ENCODE data around the gene SHISA6. TPM values are rescaled to one million over a fixed set of nuclear protein-coding genes. Genes with fewer than 3 reads are reported as not detected.

Gene SHISA6
- polyA plus RNA-seq, 1 donor, result 8.9 TPM

DNA sequence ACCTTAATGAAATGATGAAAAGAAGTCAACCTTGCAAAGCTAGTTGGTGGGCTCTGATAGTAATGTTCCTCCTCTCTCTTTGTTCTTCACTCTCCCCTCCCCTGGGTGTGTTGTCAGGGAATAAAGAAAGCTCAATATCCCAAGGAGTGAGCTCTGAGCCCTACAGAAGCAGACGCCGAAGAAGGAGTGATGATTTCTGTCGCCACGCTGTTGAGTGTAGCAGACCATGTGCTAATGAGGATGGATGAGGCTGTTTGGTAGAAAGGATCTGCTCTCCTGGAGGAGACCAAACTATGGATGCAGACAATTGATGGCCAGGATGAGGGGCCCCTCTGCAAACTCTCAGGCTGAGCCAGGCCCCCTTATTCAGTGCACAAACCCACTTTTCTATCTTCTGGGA is 217.3 kb downstream of the SHISA6 start:
- DNase-seq (ENCODE audit: low read depth), result no peak

- peak; percentile 22 for DNase-seq (ENCODE audit: low read depth)
Observed at GRCh38 chr17:11459861-11460331, 218.9 kb downstream of the SHISA6 start.

DNA sequence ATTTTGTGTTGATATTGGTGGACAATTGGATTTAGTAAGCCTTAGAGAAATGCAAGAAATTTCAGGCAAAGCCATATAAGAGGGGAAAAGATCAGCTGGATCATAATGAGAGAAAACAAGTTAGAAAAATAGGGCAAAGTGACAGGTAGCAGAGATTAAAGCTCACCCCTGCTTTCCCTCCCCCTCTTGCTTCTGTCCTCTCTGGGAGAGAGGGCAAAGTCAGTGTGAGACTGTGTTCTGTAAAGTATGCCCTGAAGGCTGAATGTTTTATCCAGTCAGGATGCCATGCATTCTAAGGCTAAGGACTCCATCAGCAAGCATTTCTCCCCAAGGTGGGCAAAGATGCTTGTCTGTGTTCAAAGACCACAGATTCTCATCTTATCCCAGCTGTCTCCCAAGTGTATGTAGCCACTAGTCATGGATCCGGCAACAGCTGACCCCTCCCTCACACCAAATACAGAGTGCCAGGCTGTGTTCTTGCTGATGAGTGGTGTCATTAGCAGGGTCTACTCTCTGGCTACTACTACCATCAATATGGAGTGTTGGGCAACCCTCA is 221.1 kb downstream of the SHISA6 start:
- no peak for DNase-seq (ENCODE audit: low read depth)

DNA sequence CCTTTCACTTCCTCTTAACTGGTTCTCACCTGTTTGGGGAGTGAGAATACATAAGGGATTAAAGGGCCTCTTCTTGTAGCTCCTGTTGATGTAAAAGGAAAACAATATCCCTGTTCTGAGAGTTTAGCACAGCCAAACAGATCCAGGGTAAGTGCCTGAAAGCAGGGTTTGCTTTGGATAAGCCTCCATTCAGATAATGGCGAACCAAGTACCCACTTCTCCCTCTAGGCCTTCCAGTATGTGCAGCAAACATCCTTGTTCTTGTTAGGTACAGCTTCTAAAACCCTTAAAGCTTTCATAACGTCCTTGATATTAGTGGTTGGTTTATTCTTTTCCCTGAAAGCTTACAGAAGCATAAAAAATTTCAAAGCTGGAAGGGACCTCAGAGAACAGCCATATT is 226.6 kb downstream of the SHISA6 start:
- DNase-seq (ENCODE audit: low read depth), result no peak

DNA sequence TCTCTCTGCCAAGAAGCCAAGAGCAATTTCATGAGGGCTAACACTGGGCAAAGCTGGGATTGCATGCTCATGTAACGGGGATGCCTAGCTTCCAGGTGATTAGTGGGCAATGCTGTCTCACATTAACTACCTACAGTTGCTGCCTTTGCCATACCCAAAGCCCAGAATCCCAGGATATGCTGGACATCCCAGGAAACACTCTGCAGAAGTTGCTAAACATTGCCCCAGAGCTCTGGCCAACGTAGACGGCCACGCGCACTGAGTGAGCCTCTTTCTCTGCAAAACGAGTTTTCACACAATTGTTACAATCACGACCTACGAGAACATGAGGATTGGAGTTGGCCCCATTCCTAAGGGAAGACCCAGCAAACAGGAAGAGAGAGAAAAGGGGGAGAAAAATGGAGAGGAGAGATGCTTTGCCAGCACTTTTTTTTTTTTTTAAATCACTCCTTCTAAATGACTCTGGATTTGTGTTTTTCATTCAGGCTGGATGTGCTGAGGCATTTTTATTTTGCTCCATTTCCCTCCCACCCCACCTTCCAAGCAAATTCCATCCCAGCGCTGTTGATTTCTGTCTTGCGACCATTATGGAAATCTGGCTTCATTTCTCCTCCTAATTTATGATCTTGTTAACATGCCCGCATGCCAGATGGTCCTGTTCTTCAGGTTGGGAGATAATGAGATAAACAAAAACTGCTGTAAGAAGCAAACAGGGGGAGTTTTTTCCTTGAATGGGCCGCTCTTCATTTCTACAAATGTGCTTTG is 244.5 kb downstream of the SHISA6 start:
- no peak for DNase-seq (ENCODE audit: low read depth)

- no peak for DNase-seq (ENCODE audit: low read depth)
Observed at GRCh38 chr17:11486101-11486867, 245.3 kb downstream of the SHISA6 start.

- no peak for DNase-seq (ENCODE audit: low read depth)
Observed at GRCh38 chr17:11486868-11487310, 245.9 kb downstream of the SHISA6 start.

GRCh38 chr17:11487469-11487868 is 246.5 kb downstream of the SHISA6 start:
- no peak for DNase-seq (ENCODE audit: low read depth)

DNA sequence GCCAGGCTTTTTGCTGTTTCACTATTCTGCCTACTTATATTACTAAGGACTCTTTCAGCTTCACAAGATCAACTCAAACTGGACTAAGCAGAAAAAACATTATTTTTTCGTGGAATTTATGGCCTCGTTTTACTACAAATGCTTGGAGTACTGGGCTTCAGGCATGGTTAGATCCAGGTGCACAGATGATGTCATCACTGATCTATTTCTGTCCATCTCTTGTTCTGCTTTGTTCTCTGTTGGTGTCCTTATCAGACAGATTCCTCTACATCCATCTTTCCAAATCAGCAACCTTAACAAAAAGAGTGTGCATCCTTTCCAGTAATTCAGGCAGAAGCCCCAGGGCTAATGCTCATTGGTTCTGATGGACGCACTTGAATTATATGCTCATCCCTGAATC is 247.4 kb downstream of the SHISA6 start:
- DNase-seq (ENCODE audit: low read depth), result no peak

DNA sequence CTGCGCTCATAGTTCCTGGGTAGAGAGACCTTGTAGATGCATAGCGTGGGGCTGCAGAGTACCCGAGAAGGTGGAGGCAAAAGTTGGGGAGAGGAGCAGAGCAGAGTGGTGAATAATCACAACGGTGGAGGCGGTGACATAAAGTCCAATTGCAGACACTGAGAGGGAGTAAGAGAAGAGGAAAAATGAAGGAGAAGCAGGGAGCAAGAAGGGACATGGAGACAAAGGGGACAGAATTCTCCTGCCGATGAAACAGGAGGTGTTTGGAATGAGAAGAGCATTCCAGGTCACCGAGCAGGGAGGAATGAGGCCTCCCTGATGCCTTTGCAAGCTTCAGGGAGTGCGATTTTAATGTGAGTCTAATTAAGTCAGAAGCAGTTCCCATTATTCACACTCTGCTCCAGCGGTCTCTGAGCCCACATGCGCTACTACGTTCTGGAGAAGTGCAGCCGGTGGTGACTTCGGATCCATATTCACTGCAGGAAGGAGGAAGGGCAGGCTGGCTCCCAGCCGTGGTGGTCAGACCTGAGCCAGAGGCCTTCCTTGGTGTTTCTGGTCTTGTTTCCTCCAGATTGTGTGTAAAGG is 249.2 kb downstream of the SHISA6 start:
- DNase-seq (ENCODE audit: low read depth), result no peak

DNA sequence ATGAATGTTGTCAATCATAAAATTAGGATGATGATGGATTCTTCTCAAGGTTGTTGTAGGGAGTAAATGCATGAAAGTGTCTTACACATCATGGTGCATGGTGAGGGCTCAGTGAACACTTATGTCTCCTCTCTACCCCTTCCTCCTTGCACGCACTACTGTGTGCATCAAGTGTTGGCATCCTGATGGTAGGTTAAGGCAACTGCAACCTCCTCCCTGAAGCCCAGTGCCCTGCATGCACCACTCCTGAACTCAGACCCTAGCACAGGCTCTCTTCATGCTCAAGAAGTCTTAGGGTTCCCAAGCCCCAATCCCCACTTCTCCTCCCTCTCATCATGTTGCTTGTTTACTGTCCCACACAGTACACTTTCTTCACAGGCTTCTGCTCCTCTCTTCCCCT is 251.5 kb downstream of the SHISA6 start:
- DNase-seq (ENCODE audit: low read depth), result no peak

- no peak for DNase-seq (ENCODE audit: low read depth)
Observed at GRCh38 chr17:11493936-11494335, 252.9 kb downstream of the SHISA6 start.

DNA sequence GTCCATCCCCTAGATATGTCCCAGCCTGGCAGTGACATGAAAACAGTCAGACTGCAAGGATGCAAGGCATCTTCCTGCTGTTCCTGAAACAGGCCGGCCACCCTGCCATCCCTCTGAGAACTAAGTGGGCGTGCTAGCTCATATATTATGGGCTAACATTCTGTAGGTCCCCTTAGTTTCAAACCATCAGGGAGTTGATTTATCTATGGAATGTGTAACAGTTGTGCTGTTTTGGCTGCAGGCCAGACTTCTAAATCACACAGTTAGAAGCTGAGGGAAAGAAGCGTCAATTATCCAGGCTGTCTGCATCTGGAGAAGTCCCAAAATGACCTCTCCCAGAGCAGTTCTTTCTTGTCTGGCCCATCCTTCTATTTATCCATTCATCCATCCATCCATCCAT is 254.6 kb downstream of the SHISA6 start:
- no peak for DNase-seq (ENCODE audit: low read depth)

DNA sequence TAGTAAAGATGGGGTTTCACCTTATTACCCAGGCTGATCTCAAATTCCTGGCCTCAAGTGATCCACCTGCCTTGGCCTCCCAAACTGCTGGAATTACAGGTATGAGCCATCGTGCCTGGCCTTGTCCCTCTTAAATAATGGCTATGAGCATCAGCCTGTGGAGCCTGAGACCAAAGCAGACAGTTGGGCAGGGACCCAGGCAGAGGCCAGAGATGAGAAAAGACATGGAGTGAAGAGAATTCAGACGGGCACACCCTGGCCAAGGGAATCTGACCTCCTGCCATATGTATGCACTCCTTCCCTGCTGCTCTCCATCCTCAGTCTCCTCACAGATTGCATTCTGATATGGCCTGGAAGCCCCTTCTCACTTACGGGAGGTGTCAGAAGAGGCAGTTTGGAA is 258.9 kb downstream of the SHISA6 start:
- DNase-seq (ENCODE audit: low read depth), result no peak

DNA sequence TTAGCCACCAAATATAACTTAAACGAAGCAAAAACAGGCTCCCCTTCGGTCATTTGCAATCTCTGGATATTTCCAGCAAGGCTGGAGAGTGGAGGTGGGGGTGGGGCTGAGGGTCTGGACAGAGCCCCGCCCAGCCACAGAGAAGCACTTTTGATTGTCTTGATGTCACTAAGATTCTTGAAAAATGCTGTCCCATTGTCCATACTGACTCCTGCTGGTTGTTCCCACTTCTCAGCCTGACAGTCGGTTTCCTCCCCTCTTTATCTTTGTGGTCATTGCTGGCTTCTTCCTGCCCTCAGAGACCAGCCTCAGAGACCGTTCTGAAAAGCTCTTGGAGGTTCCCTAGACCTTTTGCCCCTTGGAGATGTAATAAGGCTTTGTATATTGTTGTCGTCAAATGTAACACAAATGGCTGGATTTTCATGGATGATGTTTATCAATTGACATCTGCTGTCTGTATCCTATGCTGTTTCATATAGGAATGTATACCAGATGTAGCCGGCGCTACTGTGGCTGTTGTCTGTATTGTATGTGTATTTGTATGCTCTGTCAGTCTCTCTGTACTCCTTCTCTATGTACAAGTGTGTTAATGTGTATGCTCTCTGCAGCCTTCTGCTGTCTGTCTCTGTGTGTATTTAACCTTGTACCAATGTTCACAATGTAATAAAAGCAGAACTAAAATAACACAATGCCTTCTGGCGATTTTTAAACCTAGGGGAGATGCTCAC is 262.5 kb downstream of the SHISA6 start:
- DNase-seq (ENCODE audit: low read depth), result no peak

DNA sequence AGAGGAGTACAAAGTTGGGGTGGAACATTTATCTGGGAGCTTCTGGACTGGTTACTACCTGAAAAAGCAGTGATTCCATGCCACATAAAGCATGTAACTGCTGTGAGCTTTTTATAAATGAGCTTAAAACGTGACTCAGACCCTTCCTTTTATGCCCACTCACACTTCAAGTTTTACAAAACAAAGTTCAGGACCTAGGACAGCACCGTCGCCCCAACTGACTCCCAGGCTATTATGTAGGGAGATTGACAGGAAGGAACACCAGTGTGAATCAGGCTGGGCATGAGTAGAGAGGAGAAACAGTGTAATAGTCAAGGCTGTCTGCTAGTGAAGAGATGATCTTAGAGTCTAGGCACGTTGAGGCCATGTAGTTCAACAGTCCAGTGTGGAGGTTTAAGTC is 265.6 kb downstream of the SHISA6 start:
- DNase-seq (ENCODE audit: low read depth), result no peak

GRCh38 chr17:11511696-11512095 is 270.7 kb downstream of the SHISA6 start:
- no peak for DNase-seq (ENCODE audit: low read depth)

GRCh38 chr17:11514565-11514964 is 273.6 kb downstream of the SHISA6 start:
- DNase-seq (ENCODE audit: low read depth), result no peak

DNA sequence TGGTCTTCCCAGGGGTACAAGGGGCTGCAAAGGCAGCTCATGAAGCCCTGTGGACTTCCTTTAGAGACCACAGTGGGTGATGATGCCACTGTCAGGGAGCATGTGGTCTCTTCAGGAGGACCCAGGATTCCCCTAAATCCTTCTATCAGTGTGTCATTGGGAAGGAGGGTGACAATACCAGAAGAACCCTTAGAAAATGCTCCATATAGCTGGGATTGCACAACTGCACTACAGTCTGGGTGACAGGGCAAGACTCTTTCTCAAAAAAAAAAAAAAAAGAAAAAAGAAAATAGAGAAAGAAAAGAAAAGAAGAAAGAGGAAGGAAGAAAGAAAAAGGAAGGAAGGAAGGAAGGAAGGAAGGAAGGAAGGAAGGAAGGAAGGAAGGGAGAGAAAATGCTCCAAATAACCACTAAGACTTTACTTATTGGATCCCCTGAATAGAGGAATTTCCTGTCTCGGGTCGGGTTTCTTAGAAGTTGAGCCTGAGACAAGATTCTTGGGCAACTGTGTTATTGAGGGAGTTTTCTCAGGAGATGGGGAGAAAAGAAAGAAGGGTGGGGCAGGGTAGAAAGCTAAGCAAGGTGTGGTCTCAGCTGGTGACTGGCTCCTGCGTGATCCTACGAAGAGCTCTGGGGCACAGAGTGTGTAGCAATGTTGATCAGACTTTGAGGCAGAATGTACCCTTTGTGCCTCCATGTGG is 274.1 kb downstream of the SHISA6 start:
- no peak for DNase-seq (ENCODE audit: low read depth)

GRCh38 chr17:11515901-11516300 is 274.9 kb downstream of the SHISA6 start:
- DNase-seq (ENCODE audit: low read depth), result no peak

- DNase-seq (ENCODE audit: low read depth), result no peak
Observed at GRCh38 chr17:11535231-11535630, 294.2 kb downstream of the SHISA6 start.
